Right lobe of liver (tissue), 4 donors: ENCODE results near the gene PCNX1.

Experiments used
- CTCF ChIP-seq, 4 donors: fragments of 200-600 bp in 3 of 4; fragments of 450-650 bp in 1 of 4; IDR thresholded peaks; one replicate each; pipeline versions ENCODE4 v1.5.1 to v1.8.0; 2016 to 2022; ENCODE audit warnings: antibody characterized with exemption in 4 of 4, mild to moderate bottlenecking in 2 of 4
- POLR2A ChIP-seq: fragments of 450-650 bp; IDR thresholded peaks from one replicate; pipeline ENCODE4 v1.6.1; 2017; ENCODE audit warnings: antibody characterized with exemption, mild to moderate bottlenecking
- donor health status: DM: no; HTN: no; CAD: no.
- donor health status: DM: no; HTN: no; CAD: no.
- donor health status: DM: no; HTN: yes; CAD: no.

- TF ChIP-seq CTCF (IDR thresholded peaks at IDR 0.05) (no peak), POLR2A (no peak)
These were observed 49.3 kb downstream of the PCNX1 start for GRCh38 chr14:70956511-70956910.
